ENCODE data around the gene SLC8A2.
"Not testable (repeated sequence)": the region's sequence is repeated elsewhere in the genome, so short reads cannot be mapped to it uniquely, and the experiment has no call there.

The SLC8A2 gene

DNA sequence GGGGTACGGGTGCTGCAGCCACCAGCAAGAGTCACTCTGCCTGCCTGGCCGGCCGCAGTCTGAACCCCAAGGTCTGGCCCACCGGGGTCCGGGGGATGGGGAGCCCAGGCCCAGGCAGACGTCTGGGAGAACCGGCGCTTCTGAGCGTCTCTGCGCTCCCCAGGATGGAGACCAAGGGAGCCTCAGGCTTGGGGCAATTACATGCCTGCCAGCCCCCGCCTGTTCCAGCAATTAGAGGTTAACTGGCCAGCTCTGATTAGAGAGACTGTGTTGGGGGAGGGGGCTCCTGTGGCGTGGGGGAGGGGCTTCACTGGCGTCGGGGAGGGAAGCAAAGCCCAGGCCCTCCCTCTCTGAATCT lies 64.3 kb downstream of the SLC8A2 start:
- no peak for DNase-seq

DNA sequence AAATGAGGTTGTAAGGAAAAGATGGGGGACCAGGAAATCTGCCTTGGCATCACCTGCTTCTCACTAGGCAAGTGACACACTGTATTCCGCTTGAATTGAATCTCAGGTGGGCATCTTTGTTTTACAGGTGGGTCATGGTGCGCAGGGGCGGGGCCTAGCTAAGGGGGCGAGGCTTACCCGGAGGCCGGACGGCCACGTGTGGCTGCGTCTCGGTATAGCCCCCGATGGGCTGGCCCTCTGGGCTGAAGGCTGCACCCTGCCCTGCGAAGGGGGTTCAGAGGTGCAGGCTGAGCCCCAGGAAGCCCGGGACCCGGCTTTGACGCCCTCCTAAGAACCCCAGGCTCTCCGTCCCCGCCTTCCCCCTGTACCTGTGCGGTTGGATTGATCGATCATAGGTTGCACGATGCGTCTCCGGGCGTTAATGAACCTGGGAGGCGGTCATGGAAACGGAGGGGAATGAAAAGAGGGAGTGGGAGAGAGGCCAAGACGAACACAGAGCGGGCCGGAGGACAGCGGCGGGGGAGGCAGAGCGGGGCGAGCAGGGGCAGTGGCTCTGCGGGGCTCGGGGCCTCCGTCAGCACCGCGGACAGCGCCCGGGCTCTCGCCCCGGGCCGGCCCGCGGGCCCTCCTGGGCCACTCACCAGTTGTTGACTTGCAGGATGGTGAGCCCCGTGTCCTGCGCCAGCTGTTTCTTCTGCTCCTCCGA lies 64.8 kb downstream of the SLC8A2 start:
- peak; percentile 63 for DNase-seq

DNA sequence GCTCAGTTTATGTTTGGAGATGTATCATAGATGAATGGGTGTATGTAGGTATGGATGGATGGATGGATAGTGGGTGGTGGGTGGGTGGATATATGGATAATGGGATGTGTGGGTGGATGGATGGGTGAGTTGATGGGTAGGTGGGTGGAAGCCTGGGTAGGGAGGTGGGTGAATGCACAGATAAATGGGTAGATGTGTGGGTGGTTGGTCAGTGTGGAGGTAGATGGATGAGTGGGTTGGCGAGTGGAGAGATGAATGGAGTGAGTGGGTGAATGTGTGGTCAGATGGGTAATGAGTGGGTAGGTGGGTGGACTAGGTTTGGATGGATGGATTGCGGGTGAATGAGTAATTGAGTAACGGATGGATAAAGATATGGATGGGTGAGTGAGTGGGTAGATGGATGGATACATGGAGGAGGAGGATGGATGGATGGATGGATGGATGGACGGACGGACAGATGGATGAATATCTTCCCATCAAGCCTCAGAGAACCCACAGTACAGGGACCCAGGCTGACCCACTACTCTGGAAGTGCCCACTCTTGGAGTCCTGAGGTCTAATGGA lies 65.8 kb downstream of the SLC8A2 start:
- DNase-seq, result no peak

DNA sequence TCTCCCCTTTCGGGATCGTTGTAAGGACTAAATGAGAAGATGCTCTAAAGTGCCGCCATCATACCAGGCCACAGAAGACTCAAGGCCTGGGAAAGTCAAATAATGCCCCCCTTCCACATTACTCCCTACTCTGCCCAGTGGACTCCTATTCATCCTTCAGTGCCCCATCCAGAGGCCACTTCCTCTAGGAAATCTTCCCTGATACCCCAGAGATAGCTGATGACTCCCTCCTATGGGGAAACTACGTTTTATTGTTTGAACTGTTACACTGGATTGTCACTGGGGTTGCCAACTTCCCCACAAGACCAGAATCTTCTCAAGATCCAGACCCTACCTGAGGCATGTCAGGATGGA lies 66.5 kb downstream of the SLC8A2 start:
- DNase-seq, result no peak

DNA sequence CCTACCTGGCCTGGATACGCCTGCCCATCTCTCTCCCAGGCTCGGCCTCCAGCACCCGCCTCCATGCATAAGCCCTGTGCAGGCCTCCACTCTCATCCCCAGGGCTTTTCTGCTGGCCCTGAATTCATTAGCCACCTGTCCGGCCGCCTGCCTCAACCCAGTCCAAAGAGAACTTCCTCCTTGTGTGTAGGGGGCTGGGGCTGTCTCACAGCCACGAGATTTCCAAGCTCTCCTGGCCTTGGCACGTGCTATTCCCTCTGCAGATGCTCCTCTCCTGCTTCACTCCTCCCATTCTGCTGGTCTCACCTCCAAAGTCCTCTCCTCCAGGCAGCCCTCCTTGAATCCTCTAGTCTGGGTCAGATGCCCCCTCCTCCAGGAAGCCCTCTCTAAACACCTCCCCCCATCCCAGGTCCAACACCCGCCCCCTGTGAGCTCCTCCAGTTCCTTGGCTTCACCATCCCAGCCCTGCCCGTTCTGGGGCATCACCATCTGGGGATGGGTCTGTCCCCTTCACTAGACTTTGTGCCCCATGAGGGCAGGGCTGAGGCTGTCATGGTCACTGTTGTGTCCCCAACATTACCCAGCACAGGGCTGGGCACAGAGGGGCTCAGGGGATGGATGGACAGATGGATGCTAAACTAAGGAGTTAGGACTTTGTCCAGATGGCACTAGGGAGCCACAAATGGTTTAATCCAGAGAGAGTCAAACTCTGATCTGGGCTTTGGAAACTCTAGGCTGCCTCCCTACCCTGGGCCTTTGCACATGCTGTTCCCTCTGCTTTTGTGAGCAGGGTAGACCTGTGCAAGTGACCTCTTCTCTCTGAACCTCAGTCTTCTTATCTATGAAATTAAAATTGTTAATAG lies 67.1 kb downstream of the SLC8A2 start:
- no peak for DNase-seq

DNA sequence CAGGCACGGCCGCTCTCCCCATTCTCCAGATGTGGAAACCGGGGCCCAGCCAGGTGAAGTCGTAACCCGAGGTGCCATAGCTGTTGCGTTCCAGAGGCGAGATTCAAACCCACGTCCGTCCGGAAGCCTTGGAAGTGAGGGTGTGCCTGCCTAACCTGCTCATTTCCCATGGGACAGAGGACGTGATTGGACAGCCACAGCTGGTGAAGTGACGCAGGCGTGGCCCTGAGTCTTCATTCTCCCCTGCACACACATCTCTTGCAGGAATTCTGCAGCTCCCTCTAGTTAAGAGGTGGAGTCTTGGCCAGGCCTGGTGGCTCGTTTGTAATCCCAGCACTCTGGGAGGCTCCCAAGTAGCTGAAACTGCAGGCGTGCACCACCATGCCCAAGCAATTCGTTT lies 69.2 kb downstream of the SLC8A2 start:
- no peak for DNase-seq

DNA sequence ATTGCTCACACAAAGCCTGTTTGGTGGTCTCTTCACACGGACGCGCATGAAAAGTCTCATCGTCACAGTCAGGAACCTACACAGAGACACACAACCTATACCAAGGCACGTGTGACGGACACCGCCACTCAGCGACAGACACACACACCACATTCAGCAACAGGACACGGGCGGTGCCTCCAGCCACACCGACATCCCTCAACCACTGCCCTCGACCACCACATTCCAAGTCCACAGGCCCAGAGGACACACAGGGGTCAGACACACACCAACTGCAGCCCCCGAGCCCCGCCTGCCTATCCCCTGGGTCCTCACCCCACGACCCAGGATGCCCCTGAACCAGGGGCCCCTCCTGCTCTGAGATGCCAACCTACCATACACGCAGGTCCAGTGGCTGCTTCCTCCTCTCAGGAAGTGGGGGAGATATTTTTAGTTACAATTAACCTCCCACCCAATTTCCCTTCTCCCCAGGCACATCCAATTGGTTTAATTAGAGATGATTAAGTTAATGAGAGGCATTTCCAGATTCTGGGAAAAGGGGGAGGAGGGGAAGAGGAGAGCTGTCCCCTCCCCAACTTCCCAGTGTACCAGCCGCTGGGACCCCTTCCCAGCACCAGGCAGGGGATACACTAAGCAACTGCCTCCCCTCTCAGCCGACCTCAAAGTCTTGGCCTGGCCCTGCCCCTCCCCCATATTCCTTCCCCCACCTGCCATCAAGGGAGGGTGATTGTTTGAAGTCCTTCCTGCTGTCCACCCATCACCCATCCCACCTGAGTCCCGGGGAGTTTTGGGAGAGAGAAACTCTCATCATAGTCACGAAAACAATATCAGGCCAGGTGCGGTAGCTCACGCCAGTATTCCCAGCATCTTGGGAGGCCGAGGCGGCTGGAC lies 72.7 kb downstream of the SLC8A2 start:
- DNase-seq, result no peak

DNA sequence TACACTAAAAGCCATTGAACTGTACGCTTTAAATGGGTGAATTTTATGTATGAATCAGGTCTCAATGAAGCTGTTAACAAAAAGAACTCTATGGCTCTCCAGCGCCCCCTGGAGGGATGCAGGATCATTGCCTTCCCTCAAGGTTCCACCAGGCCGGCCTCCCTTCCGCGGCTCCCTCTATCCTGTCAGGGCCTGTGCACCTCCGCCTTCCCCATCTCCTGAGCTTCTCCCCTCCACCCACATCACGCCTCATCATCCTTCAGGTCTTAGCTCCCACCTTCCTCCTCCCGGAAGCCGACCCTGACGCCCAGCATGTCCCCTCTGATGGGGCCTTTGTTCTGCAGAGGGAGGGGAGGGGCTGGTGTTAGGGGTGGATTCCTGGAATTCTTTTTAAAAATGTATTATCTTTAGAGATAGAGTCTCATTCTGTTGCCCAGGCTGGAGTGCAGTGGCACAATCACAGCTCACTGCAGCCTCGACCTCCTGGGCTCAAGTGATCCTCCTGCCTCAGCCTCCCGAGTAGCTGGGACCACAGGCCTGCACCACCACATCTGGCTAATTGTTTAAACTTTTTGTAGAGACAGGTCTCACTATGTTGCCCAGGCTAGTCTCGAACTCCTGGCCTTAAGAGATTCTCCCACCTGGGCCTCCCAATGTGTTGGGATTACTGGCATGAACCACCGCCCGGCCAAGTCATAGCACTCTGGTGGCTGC lies 80.0 kb downstream of the SLC8A2 start:
- DNase-seq, result peak; percentile 89

DNA sequence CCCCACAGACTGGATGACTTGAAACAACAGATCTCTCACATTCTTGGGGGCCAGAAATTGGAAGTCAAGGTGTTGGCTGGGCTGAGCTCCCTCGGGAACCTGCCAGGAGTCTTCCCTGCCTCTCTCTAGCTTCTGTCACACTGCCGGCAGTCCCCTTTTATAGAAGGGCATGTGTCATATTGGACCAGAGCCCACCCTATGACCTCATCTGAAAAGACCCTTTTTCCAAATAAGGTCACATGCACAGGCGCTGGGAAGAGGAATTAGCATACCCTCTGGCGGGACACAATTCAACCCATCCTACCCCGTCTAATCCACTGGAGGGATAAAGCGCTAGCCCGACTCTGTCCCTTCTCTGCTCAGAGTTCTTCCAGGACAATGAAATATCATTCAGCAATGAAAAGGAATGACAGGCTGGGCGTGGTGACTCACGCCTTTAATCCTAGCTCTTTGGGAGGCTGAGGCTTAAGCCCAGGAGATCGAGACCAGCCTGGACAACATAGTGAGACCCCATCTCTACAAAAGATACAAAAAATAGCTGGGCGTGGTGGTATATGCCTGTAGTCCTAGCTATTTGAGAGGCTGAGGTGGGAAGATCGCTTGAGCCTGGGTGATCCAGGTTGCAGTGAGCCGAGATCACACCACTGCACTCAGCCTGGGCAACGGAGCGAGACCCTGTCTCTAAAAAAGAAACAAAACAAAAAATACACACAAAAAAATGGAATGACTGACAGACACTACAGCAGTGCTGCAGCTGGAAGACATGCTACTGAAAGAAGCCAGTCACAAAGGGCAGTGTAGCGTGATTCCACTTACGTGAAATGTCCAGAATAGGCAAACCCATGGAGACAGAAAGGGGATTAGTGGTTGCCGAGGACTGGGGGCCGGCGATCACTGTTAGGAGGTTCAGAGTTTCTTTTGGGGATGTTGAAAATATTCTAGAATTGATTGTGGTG lies 80.9 kb downstream of the SLC8A2 start:
- no peak for DNase-seq

DNA sequence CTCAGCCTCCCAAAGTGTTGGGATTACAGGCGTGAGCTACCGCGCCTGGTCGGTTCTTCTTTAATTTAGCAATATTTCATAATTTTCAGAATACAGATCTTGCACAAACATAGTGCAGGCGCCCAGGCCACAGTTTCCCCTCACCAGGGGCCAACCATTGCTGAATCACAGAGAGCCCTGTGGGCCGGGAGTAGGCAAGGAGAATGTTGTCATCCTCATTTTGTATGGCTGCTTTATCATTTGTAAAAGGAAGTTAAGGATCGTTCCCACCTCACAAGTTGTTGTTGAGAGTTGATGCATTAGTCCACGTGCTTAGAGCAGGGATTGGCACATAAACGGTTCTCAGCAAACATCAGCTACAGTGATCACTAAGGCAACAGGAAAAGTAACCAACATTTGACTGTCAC lies 82.5 kb downstream of the SLC8A2 start:
- peak; percentile 58 for DNase-seq

DNA sequence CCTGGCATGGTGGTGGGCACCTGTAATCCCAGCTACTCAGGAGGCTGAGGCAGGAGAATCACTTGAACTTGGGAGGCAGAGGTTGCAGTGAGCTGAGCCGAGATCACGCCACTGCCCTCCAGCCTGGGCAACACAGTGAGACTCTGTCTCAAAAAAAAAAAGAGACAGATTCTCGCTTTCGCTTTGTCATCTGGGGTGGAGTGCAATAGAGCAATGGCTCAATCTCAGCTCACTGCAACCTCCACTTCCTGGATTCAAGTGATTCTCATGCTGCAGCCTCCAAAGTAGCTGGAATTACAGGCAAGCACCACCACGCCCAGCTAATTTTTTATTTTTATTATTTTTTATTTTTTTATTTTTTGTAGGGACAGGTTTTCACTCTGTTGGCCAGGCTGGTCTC lies 83.0 kb downstream of the SLC8A2 start:
- peak; percentile 26 for DNase-seq

DNA sequence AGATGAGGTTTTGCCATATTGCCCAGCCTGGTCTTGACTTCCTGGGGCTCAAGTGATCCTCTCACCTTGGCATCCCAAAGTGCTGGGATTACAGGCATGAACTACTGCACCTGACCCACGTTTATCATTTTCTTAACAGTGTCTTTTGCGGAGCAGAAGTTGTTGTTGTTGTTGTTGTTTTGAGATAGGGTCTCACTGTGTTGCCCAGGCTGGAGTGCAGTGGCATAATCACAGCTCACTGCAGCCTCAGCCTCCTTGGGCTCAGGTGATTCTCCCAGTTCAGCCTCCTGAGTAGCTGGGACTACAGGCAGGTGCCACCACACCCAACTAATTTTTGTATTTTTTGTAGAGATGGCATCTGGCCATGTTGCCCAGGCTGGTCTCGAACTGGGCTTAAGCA lies 84.1 kb downstream of the SLC8A2 start:
- DNase-seq, result not testable (repeated sequence)

DNA sequence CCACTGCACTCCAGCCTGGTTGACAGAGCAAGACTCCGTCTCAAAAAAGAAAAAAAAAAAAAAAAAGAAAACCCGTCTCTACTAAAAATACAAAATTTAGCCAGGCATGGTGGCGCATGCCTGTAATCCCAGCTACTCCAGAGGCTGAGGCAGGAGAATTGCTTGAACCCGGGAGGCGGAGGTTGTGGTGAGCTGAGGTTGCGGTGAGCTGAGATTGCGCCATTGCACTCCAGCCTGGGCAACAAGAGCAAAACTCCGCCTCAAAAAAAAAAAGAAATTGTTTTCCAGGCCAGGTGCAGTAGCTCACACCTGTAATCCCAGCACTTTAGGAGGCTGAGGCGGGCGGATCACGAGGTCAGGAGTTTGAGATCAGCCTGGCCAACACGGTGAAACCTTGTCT lies 85.1 kb downstream of the SLC8A2 start:
- not testable (repeated sequence) for DNase-seq

DNA sequence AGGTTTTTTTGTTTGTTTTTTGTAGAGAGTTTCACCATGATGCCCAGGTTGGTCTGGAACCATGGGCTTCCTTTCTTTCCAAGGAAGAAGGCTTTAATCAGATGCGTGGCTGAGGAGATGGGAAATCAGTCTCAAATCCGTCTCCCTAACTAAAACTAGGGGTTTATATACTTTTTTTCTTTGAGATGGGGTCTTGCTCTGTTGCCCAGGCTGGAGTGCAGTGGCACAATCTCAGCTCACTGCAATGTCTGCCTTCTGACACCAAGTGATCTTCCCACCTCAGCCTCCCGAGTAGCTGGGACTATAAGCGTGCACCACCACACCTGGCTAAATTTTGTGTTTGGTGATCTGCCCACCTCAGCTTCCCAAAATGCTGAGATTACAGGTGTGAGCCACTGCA lies 87.2 kb downstream of the SLC8A2 start:
- not testable (repeated sequence) for DNase-seq

DNA sequence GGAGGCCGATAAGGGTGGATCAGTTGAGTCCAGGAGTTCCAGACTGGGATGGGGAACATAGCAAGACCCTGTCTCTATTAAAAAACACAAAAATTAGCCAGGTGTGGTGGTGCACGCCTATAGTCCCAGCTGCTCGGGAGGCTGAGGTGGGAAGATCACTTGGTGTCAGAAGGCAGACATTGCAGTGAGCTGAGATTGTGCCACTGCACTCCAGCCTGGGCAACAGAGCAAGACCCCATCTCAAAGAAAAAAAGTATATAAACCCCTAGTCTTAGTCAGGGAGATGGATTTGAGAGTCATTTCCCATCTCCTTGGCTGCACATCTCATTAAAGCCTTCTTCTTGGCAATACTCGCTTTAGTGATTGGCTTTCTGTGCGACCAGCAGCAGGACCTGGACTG lies 87.8 kb downstream of the SLC8A2 start:
- DNase-seq, result not testable (repeated sequence)

DNA sequence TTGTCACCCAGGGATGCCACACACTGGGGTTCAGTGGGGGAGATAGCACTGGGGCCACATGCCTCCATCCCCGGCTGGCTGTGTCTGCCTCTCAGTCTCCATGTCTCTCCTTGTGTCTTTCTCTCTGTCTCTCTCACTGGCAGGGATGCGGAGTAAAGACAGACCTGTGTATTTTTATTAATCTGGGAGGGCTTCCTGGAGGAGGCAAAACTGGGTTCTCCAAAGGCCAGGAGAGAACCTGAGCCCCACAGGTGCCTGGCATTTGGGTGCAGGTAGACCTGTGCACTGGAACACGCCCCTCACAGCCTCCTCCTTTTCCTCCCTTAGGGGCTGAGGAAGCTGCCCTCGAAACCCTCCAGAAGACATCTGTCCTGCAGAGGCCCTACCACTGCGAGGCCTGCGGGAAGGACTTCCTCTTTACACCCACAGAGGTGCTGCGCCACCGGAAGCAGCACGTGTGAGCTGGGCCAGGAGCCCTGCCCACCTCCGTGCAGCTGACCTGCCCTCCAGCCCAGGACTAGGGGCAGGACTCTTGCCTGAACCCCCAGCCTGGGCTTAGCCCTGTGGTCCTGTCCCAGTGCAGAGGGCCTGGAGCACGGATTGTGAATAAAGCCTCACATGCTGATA lies 89.9 kb downstream of the SLC8A2 start:
- DNase-seq, result peak; percentile 56

DNA sequence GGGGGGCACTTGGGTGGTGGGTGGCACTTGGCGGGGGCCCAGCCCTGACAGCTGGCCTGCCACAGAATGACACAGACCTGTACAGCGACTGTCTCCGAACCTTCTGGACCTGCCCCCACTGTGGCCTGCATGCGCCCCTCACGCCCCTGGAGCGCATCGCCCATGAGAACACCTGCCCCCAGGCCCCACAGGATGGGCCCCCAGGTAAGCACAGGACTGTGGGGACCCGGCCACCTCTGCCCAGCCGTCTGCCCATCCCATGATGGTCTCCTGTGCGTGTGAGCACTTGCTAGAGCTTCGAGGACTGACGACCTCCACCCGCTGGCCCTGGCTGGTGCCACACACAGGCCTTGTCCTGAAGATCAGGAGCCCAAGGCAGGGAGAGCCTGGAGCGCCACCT lies 90.6 kb downstream of the SLC8A2 start:
- DNase-seq, result no peak

DNA sequence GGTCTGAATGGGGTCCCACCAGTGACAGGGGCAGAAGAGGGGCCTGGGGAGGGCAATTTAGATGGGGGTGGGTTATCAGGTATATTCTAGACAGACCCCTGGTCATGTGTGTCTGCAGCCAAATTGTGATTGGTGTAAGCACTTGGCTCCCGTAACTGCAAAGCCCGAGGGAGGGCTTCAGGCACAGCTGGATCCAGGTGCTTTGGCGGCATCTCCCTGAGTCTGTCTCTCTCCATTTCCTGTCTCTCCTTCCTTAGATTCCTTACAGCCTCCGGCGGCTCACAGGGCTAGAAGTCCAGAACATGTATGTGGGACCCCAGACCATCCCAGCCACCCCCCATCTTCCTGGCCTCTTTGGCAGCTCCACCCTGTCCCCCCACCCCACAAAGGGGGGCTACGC lies 91.1 kb downstream of the SLC8A2 start:
- no peak for DNase-seq

DNA sequence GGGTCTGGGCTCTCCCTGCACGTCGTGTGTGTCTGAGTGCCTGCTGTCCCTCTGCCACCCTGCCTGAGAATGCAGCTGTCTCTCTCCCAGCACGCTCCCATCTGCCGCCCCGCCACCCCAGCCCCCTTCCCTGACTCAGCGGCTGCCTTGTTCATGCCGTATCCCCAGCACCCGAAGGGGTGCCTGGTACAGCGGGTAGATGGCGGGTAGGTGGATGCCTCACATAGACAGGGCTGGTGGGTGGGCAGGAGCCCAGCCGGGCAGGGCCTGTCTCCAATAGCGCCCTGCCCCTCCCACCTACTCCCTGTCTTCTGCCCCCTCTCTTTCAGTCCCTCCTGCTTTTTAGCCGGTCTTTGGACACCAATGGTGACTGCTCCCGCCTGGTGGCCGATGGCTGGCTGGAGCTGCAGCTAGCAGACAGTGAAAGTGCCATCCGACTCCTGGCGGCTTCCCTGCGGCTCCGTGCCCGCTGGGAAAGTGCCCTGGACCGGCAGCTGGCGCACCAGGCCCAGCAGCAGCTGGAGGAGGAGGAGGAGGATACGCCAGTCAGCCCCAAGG lies 92.2 kb downstream of the SLC8A2 start:
- no peak for DNase-seq

DNA sequence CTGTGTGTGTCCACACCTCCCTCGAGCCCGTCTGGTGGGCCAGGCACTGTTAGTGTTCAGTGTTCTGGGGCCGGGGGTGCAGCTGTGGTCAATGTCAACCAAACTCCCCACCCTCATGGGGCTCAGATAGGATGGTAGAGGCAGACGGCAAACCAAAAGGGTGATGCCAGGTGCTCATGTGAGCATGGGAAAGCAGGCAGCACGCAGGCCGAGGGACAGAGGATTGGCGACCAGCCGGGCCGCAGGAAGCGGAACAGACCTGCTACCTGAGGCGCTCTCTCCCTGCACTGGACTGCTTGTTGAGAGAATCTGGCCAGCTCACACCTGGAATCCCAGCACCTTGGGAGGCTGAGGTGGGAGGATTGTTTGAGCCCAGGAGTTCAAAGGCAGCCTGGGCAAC lies 93.4 kb downstream of the SLC8A2 start:
- DNase-seq, result no peak

All from hematopoietic multipotent progenitor cell treated with erythropoietin and hydrocortisone succinate and interleukin-3 and kit ligand, for 6 days (in vitro differentiated cells).